H1 (cell line): Measurements from ENCODE around the gene HS6ST3. TPM values are rescaled to one million over a fixed set of nuclear protein-coding genes. Genes with fewer than 3 reads are reported as not detected.

Source experiments
- CTCF ChIA-PET: fragments of 300-600 bp; sonication (Branson Sonifier 250); formaldehyde crosslinking; loops from one replicate; lab custom pipeline; 2021; ENCODE audit not compliant: partially characterized antibody; lab: Charles Lee
- POLR2A ChIA-PET: fragments of 300-600 bp; sonication (Branson Sonifier 250); formaldehyde crosslinking; loops from one replicate; lab custom pipeline; 2021; ENCODE audit warnings: inconsistent platforms; ENCODE audit not compliant: partially characterized antibody; lab: Charles Lee
- DNase-seq, 2 experiments: peaks; one replicate each; pipeline versions ENCODE4 v3.0.0 to v3.0.0-alpha.2; 2010 to 2022; ENCODE audit warnings: low spot score in 2 of 2, low read depth in 1 of 2, mixed read lengths in 1 of 2
- FAIRE-seq: peaks from 2 replicates; lab custom pipeline; 2011; peaks lifted over from hg19 to GRCh38; lab: Jason Lieb, UNC
- H2AFZ ChIP-seq: 2 replicates; pipeline ENCODE4 v1.8.1; 2012; ENCODE audit warnings: low read length, inconsistent platforms
- H2AK5ac ChIP-seq: 2 replicates; pipeline ENCODE4 v1.6.1; 2013; ENCODE audit warnings: low read depth, low read length
- H2BK120ac ChIP-seq: replicated peaks from 2 replicates; pipeline ENCODE3; 2013; ENCODE audit warnings: low read depth, low read length, inconsistent platforms
- H2BK12ac ChIP-seq: 2 replicates; pipeline ENCODE4 v1.6.1; 2013; ENCODE audit warnings: low read depth, low read length
- H2BK15ac ChIP-seq: 2 replicates; pipeline ENCODE4 v1.6.1; 2013; ENCODE audit warnings: low read length
- H2BK20ac ChIP-seq: 2 replicates; pipeline ENCODE4 v1.6.1; 2013; ENCODE audit warnings: low read length
- H2BK5ac ChIP-seq: 2 replicates; pipeline ENCODE4 v1.6.1; 2013; ENCODE audit warnings: low read depth, low read length
- H3K14ac ChIP-seq: 2 replicates; pipeline ENCODE4 v1.6.1; 2013; ENCODE audit warnings: inconsistent platforms; ENCODE audit not compliant: insufficient read length
- H3K18ac ChIP-seq: 2 replicates; pipeline ENCODE4 v1.6.1; 2013; ENCODE audit warnings: low read length; ENCODE audit errors: extremely low read depth
- H3K23ac ChIP-seq: 2 replicates; pipeline ENCODE4 v1.6.1; 2013; ENCODE audit warnings: inconsistent platforms; ENCODE audit not compliant: insufficient read length
- H3K23me2 ChIP-seq: 2 replicates; pipeline ENCODE4 v1.6.1; 2013; ENCODE audit warnings: low read depth, low read length
- H3K27ac ChIP-seq: 2 replicates; pipeline ENCODE4 v1.6.1; 2011; ENCODE audit warnings: low read depth, low read length, inconsistent platforms
- H3K27me3 ChIP-seq, 4 experiments: replicated peaks in 1 of 4; 1 replicate in 1 of 4; 2 replicates in 3 of 4; pipeline versions ENCODE4 v1.6.1 to v1.8.1; 2011 to 2013; ENCODE audit warnings: low read length in 3 of 4, mild to moderate bottlenecking in 3 of 4, inconsistent platforms in 2 of 4, mixed read lengths in 2 of 4, moderate library complexity in 1 of 4; ENCODE audit not compliant: control insufficient read depth in 3 of 4, insufficient read depth in 3 of 4; ENCODE audit errors: extremely low read depth in 1 of 4
- H3K36me3 ChIP-seq, 4 experiments: 2 replicates each; pipeline versions ENCODE4 v1.6.1 to v1.8.1; 2011 to 2013; ENCODE audit warnings: mild to moderate bottlenecking in 4 of 4, low read length in 3 of 4, moderate library complexity in 2 of 4, control low read depth in 1 of 4, inconsistent platforms in 1 of 4; ENCODE audit not compliant: insufficient read depth in 4 of 4, control insufficient read depth in 2 of 4
- H3K4ac ChIP-seq: replicated peaks from 2 replicates; pipeline ENCODE3; 2013; ENCODE audit warnings: low read length, low read depth, mixed read lengths, inconsistent platforms; ENCODE audit not compliant: insufficient read length
- H3K4me1 ChIP-seq, 4 experiments: replicated peaks in 1 of 4; 1 replicate in 1 of 4; 2 replicates in 3 of 4; pipeline versions ENCODE4 v1.6.1 to v1.8.1; 2011 to 2013; ENCODE audit warnings: low read length in 3 of 4, inconsistent platforms in 2 of 4, mixed read lengths in 1 of 4; ENCODE audit not compliant: insufficient read depth in 4 of 4, control insufficient read depth in 3 of 4
- H3K4me2 ChIP-seq, 2 experiments: 2 replicates each; pipeline versions ENCODE4 v1.6.1 to v1.8.1; 2011 to 2013; ENCODE audit warnings: low read depth in 2 of 2, low read length in 2 of 2, control low read depth in 1 of 2, inconsistent platforms in 1 of 2, mild to moderate bottlenecking in 1 of 2; ENCODE audit not compliant: insufficient read depth in 1 of 2
- H3K4me3 ChIP-seq, 4 experiments: fragments of 200-600, 300-600 bp in 1 of 4; sonication (generic), shearing (Covaris generic), sonication (Bioruptor Twin) in 1 of 4; 2 replicates each; pipeline versions ENCODE4 v1.5.1 to v1.8.1; 2011 to 2016; ENCODE audit warnings: low read length in 4 of 4, low read depth in 3 of 4, control low read depth in 2 of 4, inconsistent platforms in 2 of 4, mild to moderate bottlenecking in 2 of 4, mixed read lengths in 1 of 4, moderate library complexity in 1 of 4; ENCODE audit not compliant: insufficient read depth in 2 of 4; ENCODE audit errors: extremely low read depth in 1 of 4
- H3K56ac ChIP-seq: replicated peaks from 2 replicates; pipeline ENCODE3; 2013; ENCODE audit warnings: low read depth, mild to moderate bottlenecking, mixed read lengths, low read length, inconsistent platforms; ENCODE audit not compliant: insufficient read length
- H3K79me1 ChIP-seq: 2 replicates; pipeline ENCODE4 v1.6.1; 2013; ENCODE audit warnings: low read depth, low read length, control low read depth
- H3K79me2 ChIP-seq, 2 experiments: 2 replicates each; pipeline versions ENCODE4 v1.6.1 to v1.8.1; 2012 to 2013; ENCODE audit warnings: low read length in 2 of 2, mild to moderate bottlenecking in 2 of 2, inconsistent platforms in 1 of 2; ENCODE audit not compliant: insufficient read depth in 2 of 2, control insufficient read depth in 1 of 2
- H3K9ac ChIP-seq, 4 experiments: replicated peaks in 1 of 4; 1 replicate in 1 of 4; 2 replicates in 3 of 4; pipeline versions ENCODE4 v1.6.1 to v1.8.1; 2011 to 2013; ENCODE audit warnings: low read depth in 3 of 4, low read length in 3 of 4, control low read depth in 2 of 4, mild to moderate bottlenecking in 2 of 4, moderate library complexity in 2 of 4, inconsistent platforms in 1 of 4; ENCODE audit errors: extremely low read depth in 1 of 4
- H3K9me3 ChIP-seq, 2 experiments: 2 replicates each; pipeline versions ENCODE4 v1.6.1 to v1.8.1; 2012 to 2013; ENCODE audit warnings: mild to moderate bottlenecking in 2 of 2, moderate library complexity in 2 of 2, control low read depth in 1 of 2, inconsistent platforms in 1 of 2, low read depth in 1 of 2, low read length in 1 of 2, mixed read lengths in 1 of 2; ENCODE audit not compliant: insufficient read depth in 2 of 2
- H4K20me1 ChIP-seq, 2 experiments: replicated peaks in 1 of 2; 2 replicates each; pipeline versions ENCODE3 to v1.8.1; 2011 to 2013; ENCODE audit warnings: inconsistent platforms in 2 of 2, low read length in 2 of 2, mild to moderate bottlenecking in 1 of 2; ENCODE audit not compliant: insufficient read depth in 2 of 2, control insufficient read depth in 1 of 2
- H4K5ac ChIP-seq: 2 replicates; pipeline ENCODE4 v1.6.1; 2013; ENCODE audit warnings: low read length, low read depth, mixed read lengths, inconsistent platforms; ENCODE audit not compliant: insufficient read length
- H4K8ac ChIP-seq: 2 replicates; pipeline ENCODE4 v1.8.0; 2013; ENCODE audit warnings: mild to moderate bottlenecking, moderate library complexity, low read length, inconsistent platforms; ENCODE audit not compliant: insufficient read depth; ENCODE audit errors: extremely low read depth
- H4K91ac ChIP-seq: replicated peaks from 2 replicates; pipeline ENCODE3; 2013; ENCODE audit warnings: low read length, mixed read lengths, inconsistent platforms; ENCODE audit not compliant: insufficient read length
- CBX8 ChIP-seq: fragments of 300-800, 300-1000 bp; sonication (generic); IDR thresholded peaks from 2 replicates; pipeline ENCODE4 v1.7.1; 2016; ENCODE audit warnings: low read depth, low read length, borderline replicate concordance
- CEBPB ChIP-seq: IDR thresholded peaks from 2 replicates; pipeline ENCODE4 v1.6.1; 2012; ENCODE audit warnings: low read depth, low read length
- EGR1 ChIP-seq: IDR thresholded peaks from 2 replicates; pipeline ENCODE4 v1.6.1; 2011; ENCODE audit warnings: low read depth, low read length, borderline replicate concordance
- GTF2F1 ChIP-seq: IDR thresholded peaks from 2 replicates; pipeline ENCODE4 v1.6.1; 2012; ENCODE audit warnings: low read depth, low read length, improper control_type of control experiment, borderline replicate concordance
- KDM4A ChIP-seq: IDR thresholded peaks from one replicate; pipeline ENCODE4 v1.7.1; 2012; ENCODE audit warnings: low read depth, mild to moderate bottlenecking, moderate library complexity, low read length, inconsistent platforms; ENCODE audit not compliant: severe bottlenecking
- RNF2 ChIP-seq: fragments of 200-900, 300-1000 bp; sonication (generic); IDR thresholded peaks from 2 replicates; pipeline ENCODE4 v1.7.1; 2016; ENCODE audit warnings: borderline replicate concordance, low read depth, mild to moderate bottlenecking, antibody characterized with exemption, low read length; ENCODE audit not compliant: poor library complexity, severe bottlenecking; ENCODE audit errors: missing control alignments
- SRF ChIP-seq: IDR thresholded peaks from 2 replicates; pipeline ENCODE4 v1.6.1; 2011; ENCODE audit warnings: mild to moderate bottlenecking, low read depth, low read length, moderate library complexity
- TAF7 ChIP-seq: optimal IDR thresholded peaks from 2 replicates; pipeline ENCODE3; 2011; ENCODE audit warnings: low read depth, mild to moderate bottlenecking, inconsistent platforms, low read length, moderate library complexity, borderline replicate concordance
- WGBS, 2 experiments: shearing (Covaris generic) in 1 of 2; methylation state at CpG; one replicate each; pipeline versions ENCODE4 v1.1.6 to v1.1.7; 2013 to 2015; ENCODE audit warnings: low lambda C conversion rate in 2 of 2, mixed read lengths in 2 of 2, inconsistent platforms in 1 of 2, low coverage in 1 of 2, missing lambda C conversion rate in 1 of 2; ENCODE audit not compliant: insufficient replicate concordance in 2 of 2, insufficient coverage in 1 of 2, insufficient read length in 1 of 2; ENCODE audit errors: extremely low coverage in 1 of 2, missing lambda C conversion rate in 1 of 2; 5-methylcytosine and 5-hydroxymethylcytosine counted together
- polyA plus RNA-seq, 7 experiments: library from polyadenylated mRNA; depleted of rRNA in 3 of 7; stranded (reverse) in 5 of 7; unstranded in 2 of 7; fragments of >200 nt in 5 of 7; fragments of 200-250 nt in 2 of 7; gene quantifications; 1 replicate in 5 of 7; 2 replicates in 1 of 7; 4 replicates in 1 of 7; pipeline versions ENCODE4 v1.2.1 to v1.2.3, GENCODE V29; 2011 to 2013; ENCODE audit warnings: missing spikeins in 2 of 7, mixed read lengths in 2 of 7
- total RNA-seq: library from RNA; stranded (reverse); fragmentation: NEBNext Ultra II Directional; extraction: Animal tissue kit (Norgen Biotek cat#: 25700); gene quantifications from 2 replicates; pipeline ENCODE4 v1.2.1, GENCODE V29; 2021

Gene HS6ST3
- total and polyA plus RNA-seq, 2 of the 8 experiments (the other 6 are each of a cell fraction or from before 2014, with no cell fraction given) = 0.45 to 1.2 TPM

GRCh38 chr13:96181911-96182310 is 92.0 kb downstream of the HS6ST3 start:
- H3K4me1 ChIP-seq = no peaks in the 10 kb centered on the region
- H3K27me3 ChIP-seq = no peaks in the 10 kb centered on the region
- no peaks in the 10 kb centered on the region for H3K79me2 ChIP-seq
- H2BK120ac ChIP-seq = no peak overlapping the region
- POLR2A ChIA-PET = no interaction called here
- DNase-seq (no peak), FAIRE-seq (no peak)
- no peak overlapping the region for H2AFZ ChIP-seq
- no peaks in the 10 kb centered on the region for H3K23me2 ChIP-seq
- no peak overlapping the region for H2BK15ac ChIP-seq
- H3K79me1 ChIP-seq = no peaks in the 10 kb centered on the region
- no peak overlapping the region for H3K4me3 ChIP-seq
- no peak overlapping the region for H3K4me2 ChIP-seq
- 87% methylated on average over 5 of the region's 5 CpGs; no CpG with 5 or more reads in 1 of the 2 experiments for WGBS, 2 experiments
- H3K9me3 ChIP-seq = no peaks in the 10 kb centered on the region
- no peak overlapping the region for H4K91ac ChIP-seq
- H3K23ac ChIP-seq = no peak overlapping the region
- H4K20me1 ChIP-seq = no peaks in the 10 kb centered on the region
- TF ChIP-seq GTF2F1 (no peak), KDM4A (no peak), CBX8 (no peak), EGR1 (no peak), SRF (no peak), TAF7 (no peak), CEBPB (no peak), RNF2 (no peak)
- H2BK20ac ChIP-seq = no peak overlapping the region
- no peak overlapping the region for H3K18ac ChIP-seq
- H2BK5ac ChIP-seq = no peak overlapping the region
- no peak overlapping the region for H2BK12ac ChIP-seq
- H3K36me3 ChIP-seq = no peaks in the 10 kb centered on the region
- H3K4ac ChIP-seq = no peak overlapping the region
- H3K9ac ChIP-seq = no peak overlapping the region
- no peak overlapping the region for H2AK5ac ChIP-seq
- no peak overlapping the region for H4K8ac ChIP-seq
- H3K14ac ChIP-seq = no peak overlapping the region
- CTCF ChIA-PET = interaction anchor here (1.4 to 1.8 kb wide), 3 partner anchors 41 to 162 kb away, joined by 3 to 4 read pairs (median 4); no protein-coding TSS in a partner anchor
- H4K5ac ChIP-seq = no peak overlapping the region
- H3K27ac ChIP-seq = no peak overlapping the region
- H3K56ac ChIP-seq = no peak overlapping the region
